ENCODE results near the gene LRRFIP1. TPM values are rescaled to one million over a fixed set of nuclear protein-coding genes. Genes with fewer than 3 reads are reported as not detected.

The LRRFIP1 gene
- total and polyA plus RNA-seq, 2 donors (not counting 1 experiment from before 2014, with no cell fraction given) = 42.0 to 139 TPM

- ATAC-seq (ENCODE audit: low read depth) = no peak
- H3K27me3 Mint-ChIP-seq = peaks cover 15% of the 10 kb centered on the region
- no peak overlapping the region for H3K4me2 ChIP-seq (replicated peaks; ENCODE audit: low read depth, low read length, poor library complexity, severe bottlenecking)
Observed at GRCh38 chr2:237624565-237624964, 2.8 kb upstream of the LRRFIP1 start.

More at GRCh38 chr2:237624565-237624964, 2.8 kb upstream of the LRRFIP1 start:
- 96% methylated on average over 5 of the region's 6 CpGs for WGBS (ENCODE audit: insufficient coverage)
- H3K27me3 ChIP-seq (replicated peaks in 1 of 4; ENCODE audit: control extremely low read depth in 1 of 4, control insufficient read depth in 3 of 4, insufficient read depth in 4 of 4, low read length in 3 of 4) = peaks cover 0 to 14% (median 7%) of the 10 kb centered on the region in 4 experiments
- H3K9me3 ChIP-seq (ENCODE audit: control extremely low read depth in 1 of 3, control insufficient read depth in 2 of 3, insufficient read depth in 1 of 3, low read length in 2 of 3) = no peaks in the 10 kb centered on the region
- no peak overlapping the region for H3K27ac ChIP-seq (ENCODE audit: low read length in 2 of 2)
- H4K20me1 ChIP-seq (ENCODE audit: control insufficient read depth, insufficient read depth, low read length, poor library complexity, severe bottlenecking) = no peaks in the 10 kb centered on the region
- POLR2A ChIA-PET = no interaction called here
- Mint-ChIP-seq H3K9me3 (ENCODE audit: insufficient read depth) (no peaks in the 10 kb centered on the region), H3K27ac (no peak overlapping the region), H3K4me3 (no peak overlapping the region), H3K4me1 (peaks cover 13% of the 10 kb centered on the region)
- intact Hi-C loops (cut with micrococcal nuclease) = loop anchor here (1.0 kb wide), 1 partner anchor 121 kb away; no protein-coding TSS in a partner anchor
- H3K4me3 ChIP-seq (ENCODE audit: control extremely low read depth in 1 of 5, extremely low read depth in 1 of 5, insufficient read depth in 1 of 5, low read depth in 2 of 5, low read length in 4 of 5) = no peak overlapping the region
- peak; percentile 51 for DNase-seq
- H3K9ac ChIP-seq (ENCODE audit: low read length) = no peak overlapping the region
- H3K36me3 ChIP-seq (replicated peaks in 1 of 2; ENCODE audit: control extremely low read depth in 1 of 2, control insufficient read depth in 1 of 2, extremely low read depth in 1 of 2, insufficient read depth in 2 of 2, low read length in 1 of 2) = no peaks in the 10 kb centered on the region
- TF ChIP-seq EZH2 (IDR thresholded peaks at IDR 0.05; ENCODE audit: borderline replicate concordance, insufficient read depth, low read depth, low read length, poor library complexity, severe bottlenecking) (no peak), CTCF (IDR thresholded peaks at IDR 0.05) (peak; percentile 29)
- no peaks in the 10 kb centered on the region for H3K79me2 ChIP-seq (ENCODE audit: control insufficient read depth, insufficient read depth, low read length)
- H2AFZ ChIP-seq (ENCODE audit: insufficient read depth, low read depth, low read length, poor library complexity, severe bottlenecking) = no peak overlapping the region
- CTCF ChIA-PET = interaction anchor here (0.7 to 4.0 kb wide), 6 partner anchors 50 to 639 kb away, joined by 3 to 46 read pairs (median 4); no protein-coding TSS in a partner anchor
- H3K4me1 ChIP-seq (ENCODE audit: control insufficient read depth in 2 of 2, insufficient read depth in 2 of 2, low read length in 2 of 2) = peaks cover 10 to 13% of the 10 kb centered on the region in 2 donors
